UCSD-AML1 (cell line): Measurements from ENCODE around the gene FBN1.

ENCODE experiments used
- DNase-seq: peaks from one replicate; lab custom pipeline; 2025; ENCODE audit not compliant: unreplicated experiment; lab: John Stamatoyannopoulos, UW

The FBN1 gene

DNA sequence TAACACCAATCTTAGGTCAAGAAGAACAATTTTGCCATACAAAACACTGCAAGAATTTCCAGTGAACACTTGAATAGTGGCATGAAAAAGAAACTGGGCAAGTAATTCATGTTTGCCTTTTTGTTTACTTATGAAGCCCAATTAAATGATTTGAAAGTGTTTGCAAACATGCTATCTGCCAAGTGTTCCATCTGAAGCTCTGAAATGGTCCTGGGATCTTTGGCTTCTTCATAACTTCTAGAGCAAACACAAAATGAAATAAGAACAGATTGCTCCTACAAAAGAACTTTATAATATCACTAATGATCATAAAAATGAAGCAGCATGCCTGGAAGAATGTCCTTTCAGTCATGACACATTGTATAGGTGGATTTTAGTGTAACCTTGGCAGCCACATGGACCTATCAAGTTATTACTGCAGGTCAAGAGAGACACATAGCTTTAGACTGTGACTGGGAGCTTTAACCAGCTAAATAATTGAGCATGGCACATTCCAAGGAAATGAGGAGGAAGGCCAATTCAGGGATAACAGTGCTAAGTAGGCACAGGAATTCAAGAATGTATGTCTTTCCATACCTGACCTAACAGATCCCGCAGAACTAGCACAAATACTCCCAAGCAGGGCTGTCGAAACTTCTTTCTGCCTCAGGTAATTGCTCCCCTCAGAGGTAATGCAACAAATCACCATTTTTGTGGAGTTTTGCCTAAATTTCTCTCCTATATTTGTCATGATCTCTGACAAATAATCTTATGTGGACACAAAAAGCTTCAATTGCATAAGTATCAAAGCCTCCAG is 169.7 kb downstream of the FBN1 start:
- DNase-seq = no peak

DNA sequence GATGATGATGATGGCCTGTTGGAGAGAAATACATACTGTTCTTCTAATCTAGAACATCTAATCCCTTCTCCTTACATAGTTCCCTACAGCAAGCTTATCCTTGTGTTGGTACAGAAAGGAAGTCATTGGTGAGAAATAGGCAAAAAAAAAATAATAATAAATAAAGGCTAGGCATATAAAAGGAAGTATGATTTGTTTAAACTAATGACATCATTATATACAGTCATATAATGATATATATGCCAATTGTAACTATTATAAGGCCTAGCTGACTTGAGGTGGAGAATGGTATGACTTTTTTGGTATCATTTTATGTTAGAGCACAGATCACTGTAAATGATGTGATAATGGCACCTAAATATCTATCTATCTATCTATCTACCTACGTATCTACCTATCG is 171.8 kb downstream of the FBN1 start:
- DNase-seq = no peak

DNA sequence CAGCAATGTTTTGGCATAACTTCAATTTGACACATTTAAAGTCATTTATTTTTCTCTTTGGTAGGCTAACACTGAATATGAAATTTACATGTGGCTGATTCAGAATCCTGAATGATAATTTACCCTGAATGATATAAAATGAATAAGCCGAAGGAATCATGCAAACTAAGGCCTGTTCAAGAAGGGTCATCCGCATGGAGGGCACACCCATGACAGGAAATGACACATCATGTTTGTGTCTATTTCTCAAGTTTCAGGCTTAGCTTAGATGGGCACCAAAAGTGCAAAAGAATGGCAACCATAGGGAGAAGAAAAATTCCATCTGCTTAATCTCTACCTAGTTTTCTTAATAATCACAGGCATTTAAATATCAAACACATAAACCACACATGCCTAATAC is 172.8 kb downstream of the FBN1 start:
- DNase-seq = no peak

DNA sequence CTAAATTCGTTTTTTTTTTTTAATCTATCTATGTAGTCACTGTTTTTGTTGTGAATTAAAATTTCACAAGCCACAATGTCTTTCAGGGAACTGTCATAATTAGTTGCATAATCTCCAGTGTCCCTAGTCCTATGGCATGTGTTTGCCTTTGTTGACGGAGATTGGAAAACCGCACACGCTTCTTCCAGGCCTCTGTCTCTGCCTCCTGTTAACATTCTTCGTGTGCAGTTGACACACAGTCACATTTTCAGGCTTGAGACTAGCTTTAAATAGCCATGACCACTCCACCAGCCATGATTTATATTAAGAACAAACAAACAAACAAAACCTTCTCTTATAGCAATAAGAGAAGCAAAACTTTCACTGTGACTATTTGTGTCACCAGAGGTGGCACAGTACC is 174.4 kb downstream of the FBN1 start:
- no peak for DNase-seq

DNA sequence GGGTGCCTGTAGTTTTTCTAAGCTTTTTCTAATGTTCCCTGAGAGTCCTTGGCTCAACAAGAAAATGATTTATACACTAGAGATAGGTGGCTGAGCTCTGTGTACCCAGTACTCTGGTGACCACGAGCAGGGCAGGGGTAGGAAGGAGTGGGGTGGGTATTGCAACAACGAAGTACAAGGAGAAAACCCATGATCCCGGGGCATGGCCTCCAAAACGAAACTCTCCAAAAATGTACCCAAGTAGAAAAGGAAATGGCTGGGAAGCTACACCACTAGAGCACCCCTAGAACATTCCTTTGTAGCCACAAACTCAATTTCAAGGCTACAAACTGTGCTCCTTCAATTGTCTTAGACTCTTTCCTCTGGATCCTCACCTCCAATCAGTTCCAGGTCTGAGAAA is 175.4 kb downstream of the FBN1 start:
- DNase-seq = no peak

DNA sequence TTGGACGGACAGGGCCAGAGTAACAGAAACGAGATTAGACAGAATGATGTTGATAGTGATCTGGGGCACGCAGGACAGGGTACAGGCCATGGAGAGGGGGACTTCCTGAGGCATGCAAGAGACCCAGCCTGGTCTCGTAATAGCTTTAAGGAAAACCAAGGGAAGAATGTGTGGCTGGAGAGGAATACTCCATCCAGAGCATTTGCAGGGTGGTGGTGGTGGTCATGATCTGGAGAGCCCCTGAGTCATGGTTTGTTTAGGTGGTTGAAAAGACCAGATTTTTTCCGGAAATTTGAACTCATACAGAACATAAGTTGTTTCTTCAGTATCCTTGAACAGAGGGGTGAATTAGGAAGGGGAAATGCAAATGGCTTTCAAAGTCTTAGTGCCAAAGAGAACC is 175.8 kb downstream of the FBN1 start:
- no peak for DNase-seq

DNA sequence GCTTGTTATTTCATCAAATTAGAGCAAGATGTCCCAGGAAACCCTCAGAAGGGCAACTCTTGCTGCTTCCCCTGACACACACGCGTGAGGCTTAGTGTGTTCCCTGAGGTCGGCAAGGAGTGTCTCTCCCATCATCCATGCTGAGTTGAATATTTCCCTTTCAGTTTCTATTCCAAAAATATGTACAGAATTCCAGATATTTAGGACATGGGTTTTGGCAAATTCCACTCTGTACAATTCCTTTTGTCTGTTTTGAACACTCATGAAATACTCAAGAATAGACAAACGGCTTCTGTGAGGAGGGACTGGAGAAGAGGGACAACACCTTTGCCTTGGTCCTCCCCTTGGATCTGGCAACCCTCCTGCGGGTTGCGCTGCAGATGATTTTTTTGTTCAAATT is 176.2 kb downstream of the FBN1 start:
- no peak for DNase-seq

DNA sequence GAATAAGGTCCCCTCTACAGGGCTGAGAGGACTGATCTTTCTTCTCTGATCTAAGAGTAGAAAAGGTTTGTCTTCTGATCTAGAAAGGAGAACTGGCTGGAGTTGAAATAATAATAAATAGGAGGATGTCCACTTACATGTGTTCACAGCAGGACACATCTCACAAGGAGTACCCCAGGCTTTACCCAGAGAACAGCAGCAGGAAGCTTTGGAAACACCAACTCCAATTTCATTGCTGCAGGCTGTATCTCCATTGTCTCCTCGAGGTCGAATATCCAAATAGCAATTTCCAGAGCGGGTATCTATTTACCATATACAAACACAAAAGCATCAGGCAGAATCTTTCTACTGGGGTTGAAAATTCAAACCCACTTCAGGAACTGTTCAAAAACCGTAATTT is 177.7 kb downstream of the FBN1 start:
- DNase-seq = no peak

DNA sequence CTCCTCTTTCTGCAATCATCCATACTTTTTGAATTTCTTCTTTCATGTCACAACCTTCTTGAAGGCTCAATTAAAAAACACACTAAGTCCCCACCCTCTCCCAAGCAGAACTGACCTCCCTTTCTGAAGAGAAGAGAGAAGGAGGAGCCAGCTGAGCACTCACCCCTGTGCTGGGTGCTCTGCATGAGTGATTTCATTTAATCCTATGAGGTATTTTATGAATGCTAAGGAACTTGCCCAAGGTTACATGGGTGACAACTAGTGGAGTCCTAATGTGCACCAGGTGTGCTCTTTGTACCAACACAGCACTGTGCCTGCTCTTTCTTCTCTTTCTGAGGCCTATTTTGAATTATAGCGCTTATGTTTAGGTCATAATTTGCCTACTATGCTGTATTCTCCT is 178.7 kb downstream of the FBN1 start:
- no peak for DNase-seq

DNA sequence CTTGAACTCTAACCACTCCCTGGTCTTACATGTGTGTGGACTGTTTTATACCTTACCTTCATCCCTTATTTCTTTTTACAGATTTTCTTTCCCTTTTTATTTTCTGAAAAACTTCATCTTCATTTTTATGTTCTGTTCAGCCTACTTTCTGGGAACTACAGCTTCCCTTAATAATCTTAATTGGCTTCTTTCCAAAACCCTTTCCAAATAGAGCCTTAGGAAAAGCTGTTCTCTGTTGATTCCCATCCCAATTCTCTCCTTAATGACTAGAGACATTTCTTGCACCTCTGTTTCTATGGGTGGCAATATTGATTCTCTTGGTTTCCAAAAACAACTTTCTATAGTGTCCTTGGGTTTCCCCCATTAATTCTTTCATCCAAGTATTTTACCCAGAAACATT is 179.4 kb downstream of the FBN1 start:
- DNase-seq = no peak

DNA sequence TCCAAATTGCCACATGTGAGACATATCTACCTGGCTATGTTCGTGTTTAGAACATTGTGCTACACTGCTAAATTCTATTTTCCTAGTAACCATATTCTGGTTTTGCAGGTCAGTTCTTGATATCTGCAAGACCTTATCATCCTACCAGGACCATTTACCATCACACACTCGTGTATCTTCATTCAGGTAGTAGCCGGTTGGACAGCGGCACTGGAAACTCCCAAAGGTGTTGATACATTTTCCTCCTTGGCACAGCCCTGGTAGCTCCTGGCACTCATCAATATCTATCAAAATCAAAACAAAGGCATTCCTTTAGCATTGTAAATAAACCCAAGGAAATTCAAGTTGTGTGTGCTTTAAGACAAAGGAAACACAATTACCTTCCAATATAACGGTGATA is 180.1 kb downstream of the FBN1 start:
- no peak for DNase-seq

DNA sequence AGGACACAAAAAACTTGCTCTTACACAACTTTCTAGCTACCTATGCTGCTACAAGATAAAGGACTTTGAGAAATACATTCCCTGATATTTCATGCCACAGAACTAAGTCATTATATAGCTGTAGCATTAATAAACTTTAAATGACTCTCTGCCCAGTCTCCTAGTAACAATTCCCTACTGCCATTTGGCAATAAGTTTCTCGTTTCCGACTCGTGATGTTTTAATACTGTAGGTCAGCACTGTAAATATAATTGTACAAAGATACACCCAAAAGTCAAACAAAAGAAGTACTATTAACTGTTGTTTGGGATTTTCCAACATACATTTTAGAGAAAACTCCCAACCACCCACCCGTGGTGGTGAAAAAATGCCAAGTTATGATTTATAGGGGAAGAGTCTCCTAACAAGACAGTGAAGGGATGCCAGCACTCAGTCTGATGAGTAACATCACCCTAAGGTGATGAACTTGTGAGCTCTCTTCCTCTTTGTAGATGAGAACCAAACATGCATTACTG is 182.1 kb downstream of the FBN1 start:
- DNase-seq = no peak

DNA sequence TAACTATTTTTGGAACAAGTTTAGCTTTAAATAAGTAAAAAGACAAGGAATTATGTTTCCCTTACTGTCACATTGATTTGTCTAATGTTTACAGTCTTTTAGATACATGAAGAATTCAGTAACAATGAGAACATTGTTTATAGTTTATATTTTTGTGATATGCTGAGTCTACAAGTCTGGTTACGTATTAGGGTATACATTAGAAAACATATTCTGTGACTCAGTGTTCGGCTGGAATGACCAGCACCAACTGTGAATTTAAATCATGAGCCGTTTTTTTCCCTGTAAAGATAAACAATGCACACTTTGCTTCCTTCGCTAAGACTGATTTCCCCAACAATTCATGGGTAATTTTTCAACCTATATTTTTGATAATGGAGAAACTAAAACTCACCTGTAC is 182.8 kb downstream of the FBN1 start:
- DNase-seq = no peak

DNA sequence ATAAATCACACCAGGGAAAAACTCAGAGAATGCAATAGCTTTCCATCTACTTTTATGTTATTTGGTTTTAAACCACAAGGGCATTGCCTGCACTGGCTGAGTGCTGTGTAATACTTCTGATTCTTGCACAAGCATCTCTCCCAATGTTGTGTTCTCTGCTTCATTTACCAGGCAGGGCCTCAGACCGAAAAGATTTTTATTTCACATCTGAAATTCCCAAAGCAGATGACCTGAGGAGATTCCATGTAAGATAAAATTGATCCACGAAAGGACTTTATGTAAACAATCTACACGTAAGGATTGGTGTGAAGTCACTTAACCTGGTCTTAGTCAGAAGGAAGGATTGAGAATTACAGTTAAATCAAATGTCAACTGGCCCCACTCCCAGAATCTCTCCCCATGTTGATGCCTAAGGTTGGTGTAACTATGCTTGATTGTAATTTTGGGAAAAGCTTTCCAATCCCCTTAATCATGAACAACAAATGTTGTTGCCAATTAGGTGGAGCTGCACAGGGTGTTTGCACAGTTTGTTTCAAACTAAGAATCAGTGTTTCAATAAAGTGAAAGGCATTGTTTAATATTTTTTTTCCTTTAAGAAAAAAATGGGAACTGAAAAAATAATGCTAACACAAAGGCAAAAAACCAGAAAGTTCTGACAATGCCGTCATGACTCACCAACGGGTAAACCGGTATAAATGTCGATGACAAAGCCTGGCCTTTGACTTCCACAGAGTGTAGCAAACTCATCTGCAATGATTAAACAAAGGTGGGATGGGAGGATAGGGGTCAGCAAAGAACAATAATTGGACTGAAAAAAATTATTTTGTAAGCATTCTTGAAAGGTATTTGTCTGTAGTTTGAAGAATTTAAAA is 185.7 kb downstream of the FBN1 start:
- no peak for DNase-seq

DNA sequence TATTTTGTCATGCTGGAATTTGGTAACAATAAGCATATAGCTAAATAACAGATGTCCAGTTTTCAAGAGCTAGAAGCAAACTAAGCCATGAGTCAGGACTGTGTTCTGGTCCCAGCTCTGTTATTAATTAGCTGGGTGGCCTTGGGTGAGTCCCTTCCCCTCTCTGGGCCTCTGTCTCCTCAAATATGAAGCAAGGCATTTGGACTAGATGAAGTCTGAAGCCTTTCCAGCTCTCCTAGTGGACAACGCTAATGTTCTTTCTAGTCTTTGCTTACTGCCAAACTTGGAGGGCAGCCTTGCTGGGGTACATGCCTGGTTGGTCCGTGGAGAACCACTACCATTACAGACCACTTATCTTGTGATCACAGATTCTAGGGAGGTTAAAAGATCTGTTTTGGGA is 186.6 kb downstream of the FBN1 start:
- DNase-seq = no peak

DNA sequence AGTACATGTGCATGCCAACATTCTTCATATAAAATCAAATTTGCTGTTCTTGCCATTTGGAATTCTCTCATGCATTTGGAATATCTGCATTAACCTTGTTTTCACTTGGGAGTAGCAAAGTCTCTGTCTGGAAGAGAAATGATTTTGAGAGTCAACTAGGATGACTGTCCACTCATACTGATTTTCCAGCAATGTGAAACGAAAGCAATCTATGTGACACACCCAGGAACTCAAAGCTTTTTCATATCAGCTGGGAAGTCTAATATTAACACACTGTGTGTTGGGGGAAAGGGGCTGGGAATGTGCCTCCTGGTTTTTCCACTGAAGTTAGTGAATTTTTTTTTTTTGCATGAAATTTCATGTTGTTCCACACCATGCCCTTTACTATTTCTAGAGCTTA is 189.4 kb downstream of the FBN1 start:
- no peak for DNase-seq

DNA sequence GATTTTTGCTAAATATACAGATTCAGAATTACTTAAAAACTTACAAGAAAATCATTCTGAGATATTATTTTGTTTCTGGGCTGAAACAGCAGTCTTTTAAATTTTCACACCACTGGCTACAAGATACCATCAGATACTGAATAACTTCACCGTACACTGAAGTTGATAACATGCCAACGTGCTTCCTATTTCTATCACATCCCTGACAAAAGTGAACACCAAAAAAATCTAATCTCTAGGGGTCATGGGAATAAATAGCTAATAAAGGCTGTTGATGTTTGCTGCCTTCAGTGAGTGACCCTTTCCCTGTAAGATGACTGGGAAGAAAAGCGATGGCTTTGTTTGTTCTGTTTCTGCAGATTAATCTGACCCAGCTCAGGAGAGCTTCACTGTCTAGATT is 193.8 kb downstream of the FBN1 start:
- DNase-seq = no peak

DNA sequence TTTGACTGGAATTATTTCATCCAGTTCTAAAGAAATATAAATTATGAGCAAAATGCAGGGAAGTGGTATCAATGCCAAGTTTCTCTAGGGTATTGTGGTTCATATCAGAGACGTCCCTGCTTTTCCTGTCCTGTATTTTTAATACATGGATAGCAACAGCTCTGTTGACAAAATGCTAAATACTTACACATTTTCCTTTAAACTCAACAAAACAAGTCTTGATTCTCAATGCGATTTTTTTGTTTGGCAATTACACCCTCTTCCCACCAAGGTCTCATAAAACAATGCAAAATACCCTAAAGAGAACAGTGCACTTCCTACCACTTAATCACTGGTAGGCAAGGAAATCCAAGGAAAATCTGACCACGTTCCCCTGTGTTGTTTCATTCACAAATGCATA is 194.3 kb downstream of the FBN1 start:
- DNase-seq = no peak

DNA sequence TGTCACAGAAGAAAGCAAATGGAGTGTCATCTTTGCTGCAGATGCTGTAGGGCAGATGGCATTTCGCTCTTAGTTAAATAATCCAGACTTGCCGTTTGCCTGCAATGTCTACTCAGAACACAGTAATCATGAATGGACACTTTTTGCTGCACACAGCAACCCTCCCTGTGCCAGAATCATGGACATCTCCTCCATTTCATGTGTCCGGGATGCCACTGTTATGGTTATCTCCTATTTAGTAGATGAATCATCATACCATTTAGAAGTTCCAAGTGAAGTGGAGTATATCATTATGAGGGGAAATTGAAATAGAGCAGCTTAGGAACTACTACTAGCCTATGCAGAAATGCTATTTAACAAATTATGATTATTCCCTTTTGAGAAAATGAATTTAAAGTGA is 195.8 kb downstream of the FBN1 start:
- no peak for DNase-seq

DNA sequence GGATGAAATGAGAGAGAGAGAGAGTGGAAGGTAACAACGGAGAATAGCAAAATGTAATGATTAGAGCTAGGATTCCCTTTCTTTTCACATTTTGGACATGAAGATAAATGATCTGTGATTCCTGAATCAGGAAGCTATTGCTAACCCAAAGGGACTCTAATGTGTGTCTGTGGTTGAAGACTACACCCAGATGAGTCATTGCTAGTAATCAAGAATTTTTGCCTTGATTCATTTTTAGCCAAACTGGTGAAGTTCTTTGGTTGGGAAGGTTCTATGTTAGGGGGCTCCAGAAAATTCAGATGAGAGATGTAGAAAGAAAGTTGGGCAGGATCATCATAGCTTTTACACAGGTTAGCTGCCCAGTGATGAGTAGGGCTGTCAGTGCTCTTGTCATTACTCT is 197.9 kb downstream of the FBN1 start:
- no peak for DNase-seq

DNA sequence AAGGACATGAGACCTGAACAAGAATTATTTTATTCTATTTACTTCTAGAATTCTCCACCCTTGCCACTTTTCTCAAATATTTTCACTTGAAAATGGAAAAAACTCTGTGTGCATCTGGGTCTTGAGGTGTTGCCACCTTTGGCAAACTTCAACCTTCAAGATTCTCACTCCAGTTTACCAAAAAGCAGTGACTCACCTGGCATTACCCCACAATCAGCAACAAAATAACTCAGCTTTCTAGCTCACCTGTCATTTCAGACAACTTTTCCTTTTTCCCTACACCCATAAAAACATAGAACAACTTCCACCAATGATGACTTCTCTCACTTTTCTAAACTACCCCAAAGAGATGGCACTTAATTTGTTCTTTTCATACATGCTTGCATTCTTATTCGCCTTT is 198.5 kb downstream of the FBN1 start:
- no peak for DNase-seq

DNA sequence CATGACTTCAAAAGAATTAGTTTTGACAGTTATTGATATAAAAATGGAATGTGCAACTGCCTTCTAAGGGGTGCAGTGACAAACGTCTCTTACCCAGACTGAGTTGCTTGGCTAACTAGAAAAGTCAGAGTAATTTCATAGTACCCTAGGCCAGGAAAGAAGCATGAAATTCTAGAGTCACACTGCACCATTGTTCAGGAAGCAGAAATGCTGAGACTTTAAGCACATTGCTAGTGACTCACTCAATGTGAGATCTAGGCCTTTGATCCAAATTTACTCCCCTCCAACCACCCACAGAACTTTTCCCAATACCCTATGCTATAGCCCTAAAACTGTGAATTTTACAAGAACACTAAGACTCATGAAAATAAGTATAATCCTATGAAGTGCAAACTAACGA is 203.5 kb downstream of the FBN1 start:
- DNase-seq = no peak
